HepG2 (cell line): ENCODE results near the gene HINT1. TPM values are rescaled to one million over a fixed set of nuclear protein-coding genes. Genes with fewer than 3 reads are reported as not detected.

Source experiments
- MED8 ChIP-seq: sonication (generic); formaldehyde crosslinking; IDR thresholded peaks from 2 replicates; pipeline ENCODE4 v1.8.1; 2023; ENCODE audit warnings: mild to moderate bottlenecking, missing genetic modification reagents; ENCODE audit not compliant: insufficient replicate concordance
- POLR2A ChIP-seq, 2 experiments: IDR thresholded peaks; 2 replicates each; pipeline ENCODE4 v1.6.1; 2011; ENCODE audit warnings: low read depth in 2 of 2, low read length in 2 of 2, mild to moderate bottlenecking in 1 of 2, moderate library complexity in 1 of 2; ENCODE audit not compliant: insufficient read depth in 1 of 2
- TSC22D2 ChIP-seq: sonication (generic); formaldehyde crosslinking; IDR thresholded peaks from 2 replicates; pipeline ENCODE4 v1.5.1; 2020; ENCODE audit warnings: missing genetic modification reagents, mild to moderate bottlenecking, borderline replicate concordance
- ZNF3 ChIP-seq: IDR thresholded peaks from 2 replicates; pipeline ENCODE4 v1.7.0; 2017; ENCODE audit warnings: inconsistent platforms
- polyA plus RNA-seq, 8 experiments: library from polyadenylated mRNA; depleted of rRNA in 3 of 8; stranded (reverse) in 7 of 8; unstranded in 1 of 8; fragments of >200 nt; fragmentation: Illumina TruSeq in 4 of 8; extraction: Trizol in 4 of 8; gene quantifications; 2 replicates each; pipeline versions ENCODE4 v1.2.1 to v1.2.3, GENCODE V29; 2011 to 2016; ENCODE audit warnings: low read depth in 4 of 8, missing spikeins in 1 of 8, mixed read lengths in 1 of 8; ENCODE audit not compliant: insufficient read depth in 1 of 8
- total RNA-seq, 5 experiments: library from RNA; depleted of rRNA; stranded (reverse); fragments of >200 nt; fragmentation: Illumina TruSeq; extraction: Trizol; gene quantifications; 2 replicates each; pipeline ENCODE4 v1.2.3, GENCODE V29; 2016; ENCODE audit warnings: low read depth in 1 of 5
- TF ChIP-seq, protein P1 (sequence below): sonication (generic); formaldehyde crosslinking; IDR thresholded peaks from one replicate; pipeline ENCODE4 v1.5.1; 2020; ENCODE audit warnings: mild to moderate bottlenecking, missing genetic modification reagents; ENCODE audit errors: not compliant biosample characterization
- TF ChIP-seq, protein P2 (sequence below): sonication (generic); formaldehyde crosslinking; IDR thresholded peaks from 2 replicates; pipeline ENCODE4 v1.4.0; 2020; ENCODE audit warnings: missing genetic modification reagents, mild to moderate bottlenecking, borderline replicate concordance
- TF ChIP-seq, protein P3 (sequence below): sonication (generic); formaldehyde crosslinking; IDR thresholded peaks from 2 replicates; pipeline ENCODE4 v1.4.0; 2020; ENCODE audit warnings: missing genetic modification reagents
- TF ChIP-seq, protein P4 (sequence below): sonication (generic); formaldehyde crosslinking; IDR thresholded peaks from 2 replicates; pipeline ENCODE4 v1.4.0; 2020; ENCODE audit warnings: mild to moderate bottlenecking, missing genetic modification reagents
- TF ChIP-seq, protein P5 (sequence below): sonication (generic); formaldehyde crosslinking; IDR thresholded peaks from 2 replicates; pipeline ENCODE4 v1.4.0; 2020; ENCODE audit warnings: low read depth, missing genetic modification reagents

HINT1 gene
- total and polyA plus RNA-seq, 2 of the 13 experiments (the other 11 are each of a cell fraction or from before 2014, with no cell fraction given) = 428 to 997 TPM

DNA sequence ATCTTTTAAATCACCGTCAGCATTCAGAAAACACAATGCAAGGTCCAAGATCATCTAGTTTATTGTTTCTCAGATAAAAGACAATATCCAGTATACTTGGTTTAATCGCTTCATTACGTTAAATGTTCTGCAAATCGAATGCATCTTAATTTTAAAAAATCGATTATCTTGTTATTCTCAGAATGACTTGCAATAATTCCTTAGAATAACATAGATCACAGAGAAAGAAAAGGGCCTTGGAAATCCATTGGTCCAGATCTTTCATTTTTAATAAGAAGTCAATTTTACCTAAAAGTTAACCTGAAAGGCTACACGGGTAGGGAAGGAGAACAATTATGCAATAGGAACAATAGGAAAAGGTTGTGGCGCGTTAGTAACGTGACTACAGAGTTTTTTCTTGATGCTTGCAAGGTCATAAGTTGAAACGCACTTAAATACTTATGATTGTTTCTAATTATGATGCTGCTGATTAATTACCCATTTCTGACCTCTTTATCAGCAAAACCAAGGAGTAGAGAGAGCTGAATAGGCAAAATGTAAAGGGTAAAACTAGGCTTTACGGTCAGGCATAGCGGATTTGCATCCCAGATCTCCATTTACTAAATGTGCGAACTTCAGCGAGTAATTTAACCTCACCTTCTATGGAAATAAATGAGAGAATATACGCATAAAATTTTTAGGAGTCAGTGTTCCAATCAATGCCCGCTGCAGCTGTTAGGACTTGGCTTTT lies 4.9 kb upstream of the HINT1 start (continued):
- TF ChIP-seq, protein P1, sequence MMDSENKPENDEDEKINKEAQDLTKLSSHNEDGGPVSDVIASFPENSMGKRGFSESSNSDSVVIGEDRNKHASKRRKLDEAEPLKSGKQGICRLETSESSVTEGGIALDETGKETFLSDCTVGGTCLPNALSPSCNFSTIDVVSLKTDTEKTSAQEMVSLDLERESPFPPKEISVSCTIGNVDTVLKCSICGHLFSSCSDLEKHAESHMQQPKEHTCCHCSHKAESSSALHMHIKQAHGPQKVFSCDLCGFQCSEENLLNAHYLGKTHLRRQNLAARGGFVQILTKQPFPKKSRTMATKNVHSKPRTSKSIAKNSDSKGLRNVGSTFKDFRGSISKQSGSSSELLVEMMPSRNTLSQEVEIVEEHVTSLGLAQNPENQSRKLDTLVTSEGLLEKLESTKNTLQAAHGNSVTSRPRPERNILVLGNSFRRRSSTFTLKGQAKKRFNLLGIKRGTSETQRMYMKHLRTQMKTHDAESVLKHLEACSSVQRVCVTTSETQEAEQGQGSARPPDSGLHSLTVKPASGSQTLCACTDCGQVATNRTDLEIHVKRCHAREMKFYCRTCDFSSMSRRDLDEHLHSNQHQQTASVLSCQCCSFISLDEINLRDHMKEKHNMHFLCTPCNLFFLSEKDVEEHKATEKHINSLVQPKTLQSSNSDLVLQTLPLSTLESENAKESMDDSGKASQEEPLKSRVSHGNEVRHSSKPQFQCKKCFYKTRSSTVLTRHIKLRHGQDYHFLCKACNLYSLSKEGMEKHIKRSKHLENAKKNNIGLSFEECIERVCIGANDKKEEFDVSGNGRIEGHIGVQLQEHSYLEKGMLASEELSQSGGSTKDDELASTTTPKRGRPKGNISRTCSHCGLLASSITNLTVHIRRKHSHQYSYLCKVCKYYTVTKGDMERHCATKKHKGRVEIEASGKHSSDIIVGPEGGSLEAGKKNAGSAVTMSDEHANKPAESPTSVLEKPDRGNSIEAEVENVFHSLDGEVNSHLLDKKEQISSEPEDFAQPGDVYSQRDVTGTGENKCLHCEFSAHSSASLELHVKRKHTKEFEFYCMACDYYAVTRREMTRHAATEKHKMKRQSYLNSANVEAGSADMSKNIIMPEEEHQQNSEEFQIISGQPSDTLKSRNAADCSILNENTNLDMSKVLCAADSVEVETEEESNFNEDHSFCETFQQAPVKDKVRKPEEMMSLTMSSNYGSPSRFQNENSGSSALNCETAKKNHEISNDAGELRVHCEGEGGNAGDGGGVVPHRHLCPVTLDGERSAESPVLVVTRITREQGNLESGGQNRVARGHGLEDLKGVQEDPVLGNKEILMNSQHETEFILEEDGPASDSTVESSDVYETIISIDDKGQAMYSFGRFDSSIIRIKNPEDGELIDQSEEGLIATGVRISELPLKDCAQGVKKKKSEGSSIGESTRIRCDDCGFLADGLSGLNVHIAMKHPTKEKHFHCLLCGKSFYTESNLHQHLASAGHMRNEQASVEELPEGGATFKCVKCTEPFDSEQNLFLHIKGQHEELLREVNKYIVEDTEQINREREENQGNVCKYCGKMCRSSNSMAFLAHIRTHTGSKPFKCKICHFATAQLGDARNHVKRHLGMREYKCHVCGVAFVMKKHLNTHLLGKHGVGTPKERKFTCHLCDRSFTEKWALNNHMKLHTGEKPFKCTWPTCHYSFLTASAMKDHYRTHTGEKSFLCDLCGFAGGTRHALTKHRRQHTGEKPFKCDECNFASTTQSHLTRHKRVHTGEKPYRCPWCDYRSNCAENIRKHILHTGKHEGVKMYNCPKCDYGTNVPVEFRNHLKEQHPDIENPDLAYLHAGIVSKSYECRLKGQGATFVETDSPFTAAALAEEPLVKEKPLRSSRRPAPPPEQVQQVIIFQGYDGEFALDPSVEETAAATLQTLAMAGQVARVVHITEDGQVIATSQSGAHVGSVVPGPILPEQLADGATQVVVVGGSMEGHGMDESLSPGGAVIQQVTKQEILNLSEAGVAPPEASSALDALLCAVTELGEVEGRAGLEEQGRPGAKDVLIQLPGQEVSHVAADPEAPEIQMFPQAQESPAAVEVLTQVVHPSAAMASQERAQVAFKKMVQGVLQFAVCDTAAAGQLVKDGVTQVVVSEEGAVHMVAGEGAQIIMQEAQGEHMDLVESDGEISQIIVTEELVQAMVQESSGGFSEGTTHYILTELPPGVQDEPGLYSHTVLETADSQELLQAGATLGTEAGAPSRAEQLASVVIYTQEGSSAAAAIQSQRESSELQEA = no peak
- TF ChIP-seq, protein P2, sequence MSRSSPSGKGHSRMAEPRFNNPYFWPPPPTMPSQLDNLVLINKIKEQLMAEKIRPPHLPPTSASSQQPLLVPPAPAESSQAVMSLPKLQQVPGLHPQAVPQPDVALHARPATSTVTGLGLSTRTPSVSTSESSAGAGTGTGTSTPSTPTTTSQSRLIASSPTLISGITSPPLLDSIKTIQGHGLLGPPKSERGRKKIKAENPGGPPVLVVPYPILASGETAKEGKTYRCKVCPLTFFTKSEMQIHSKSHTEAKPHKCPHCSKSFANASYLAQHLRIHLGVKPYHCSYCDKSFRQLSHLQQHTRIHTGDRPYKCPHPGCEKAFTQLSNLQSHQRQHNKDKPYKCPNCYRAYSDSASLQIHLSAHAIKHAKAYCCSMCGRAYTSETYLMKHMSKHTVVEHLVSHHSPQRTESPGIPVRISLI = 0 out of 2 replicates have a peak, but pooled peaks have one; percentile 27
- TF ChIP-seq POLR2A (IDR thresholded peaks at IDR 0.05; ENCODE audit: insufficient read depth in 1 of 2, low read depth in 2 of 2, low read length in 2 of 2) = no peak
- 0 out of 2 replicates have a peak, but pooled peaks have one; percentile 16 for TF ChIP-seq TSC22D2
- TF ChIP-seq, protein P3, sequence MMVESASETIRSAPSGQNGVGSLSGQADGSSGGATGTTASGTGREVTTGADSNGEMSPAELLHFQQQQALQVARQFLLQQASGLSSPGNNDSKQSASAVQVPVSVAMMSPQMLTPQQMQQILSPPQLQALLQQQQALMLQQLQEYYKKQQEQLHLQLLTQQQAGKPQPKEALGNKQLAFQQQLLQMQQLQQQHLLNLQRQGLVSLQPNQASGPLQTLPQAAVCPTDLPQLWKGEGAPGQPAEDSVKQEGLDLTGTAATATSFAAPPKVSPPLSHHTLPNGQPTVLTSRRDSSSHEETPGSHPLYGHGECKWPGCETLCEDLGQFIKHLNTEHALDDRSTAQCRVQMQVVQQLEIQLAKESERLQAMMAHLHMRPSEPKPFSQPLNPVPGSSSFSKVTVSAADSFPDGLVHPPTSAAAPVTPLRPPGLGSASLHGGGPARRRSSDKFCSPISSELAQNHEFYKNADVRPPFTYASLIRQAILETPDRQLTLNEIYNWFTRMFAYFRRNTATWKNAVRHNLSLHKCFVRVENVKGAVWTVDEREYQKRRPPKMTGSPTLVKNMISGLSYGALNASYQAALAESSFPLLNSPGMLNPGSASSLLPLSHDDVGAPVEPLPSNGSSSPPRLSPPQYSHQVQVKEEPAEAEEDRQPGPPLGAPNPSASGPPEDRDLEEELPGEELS (CRISPR knock-in tag) = no peak
- TF ChIP-seq MED8 = no peak
- TF ChIP-seq, protein P4, sequence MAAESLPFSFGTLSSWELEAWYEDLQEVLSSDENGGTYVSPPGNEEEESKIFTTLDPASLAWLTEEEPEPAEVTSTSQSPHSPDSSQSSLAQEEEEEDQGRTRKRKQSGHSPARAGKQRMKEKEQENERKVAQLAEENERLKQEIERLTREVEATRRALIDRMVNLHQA (CRISPR knock-in tag) = no peak
- TF ChIP-seq, protein P5, sequence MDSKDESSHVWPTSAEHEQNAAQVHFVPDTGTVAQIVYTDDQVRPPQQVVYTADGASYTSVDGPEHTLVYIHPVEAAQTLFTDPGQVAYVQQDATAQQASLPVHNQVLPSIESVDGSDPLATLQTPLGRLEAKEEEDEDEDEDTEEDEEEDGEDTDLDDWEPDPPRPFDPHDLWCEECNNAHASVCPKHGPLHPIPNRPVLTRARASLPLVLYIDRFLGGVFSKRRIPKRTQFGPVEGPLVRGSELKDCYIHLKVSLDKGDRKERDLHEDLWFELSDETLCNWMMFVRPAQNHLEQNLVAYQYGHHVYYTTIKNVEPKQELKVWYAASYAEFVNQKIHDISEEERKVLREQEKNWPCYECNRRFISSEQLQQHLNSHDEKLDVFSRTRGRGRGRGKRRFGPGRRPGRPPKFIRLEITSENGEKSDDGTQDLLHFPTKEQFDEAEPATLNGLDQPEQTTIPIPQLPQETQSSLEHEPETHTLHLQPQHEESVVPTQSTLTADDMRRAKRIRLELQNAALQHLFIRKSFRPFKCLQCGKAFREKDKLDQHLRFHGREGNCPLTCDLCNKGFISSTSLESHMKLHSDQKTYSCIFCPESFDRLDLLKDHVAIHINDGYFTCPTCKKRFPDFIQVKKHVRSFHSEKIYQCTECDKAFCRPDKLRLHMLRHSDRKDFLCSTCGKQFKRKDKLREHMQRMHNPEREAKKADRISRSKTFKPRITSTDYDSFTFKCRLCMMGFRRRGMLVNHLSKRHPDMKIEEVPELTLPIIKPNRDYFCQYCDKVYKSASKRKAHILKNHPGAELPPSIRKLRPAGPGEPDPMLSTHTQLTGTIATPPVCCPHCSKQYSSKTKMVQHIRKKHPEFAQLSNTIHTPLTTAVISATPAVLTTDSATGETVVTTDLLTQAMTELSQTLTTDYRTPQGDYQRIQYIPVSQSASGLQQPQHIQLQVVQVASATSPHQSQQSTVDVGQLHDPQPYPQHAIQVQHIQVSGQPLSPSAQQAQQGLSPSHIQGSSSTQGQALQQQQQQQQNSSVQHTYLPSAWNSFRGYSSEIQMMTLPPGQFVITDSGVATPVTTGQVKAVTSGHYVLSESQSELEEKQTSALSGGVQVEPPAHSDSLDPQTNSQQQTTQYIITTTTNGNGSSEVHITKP = no peak
- TF ChIP-seq ZNF3 (CRISPR knock-in tag) = no peak
